K562 (cell line): ENCODE data around the gene COL8A2. TPM values are rescaled to one million over a fixed set of nuclear protein-coding genes. Genes with fewer than 3 reads are reported as not detected.

Source experiments
- ATF3 ChIP-seq, 2 experiments: fragments of 450-650 bp in 1 of 2; sonication (generic) in 1 of 2; formaldehyde crosslinking in 1 of 2; IDR thresholded peaks in 1 of 2; conservative IDR thresholded peaks in 1 of 2; 2 replicates each; pipeline versions ENCODE4 v1.6.1 to v1.8.1; 2016 to 2023; ENCODE audit warnings: mild to moderate bottlenecking in 2 of 2, moderate library complexity in 2 of 2, inconsistent platforms in 1 of 2, missing genetic modification reagents in 1 of 2
- CBFB ChIP-seq: sonication (generic); formaldehyde crosslinking; IDR thresholded peaks from 2 replicates; pipeline ENCODE4 v1.4.0; 2020; ENCODE audit warnings: mild to moderate bottlenecking, missing genetic modification reagents
- CBX8 ChIP-seq: fragments of 200-600 bp; sonication (generic); IDR thresholded peaks from 2 replicates; pipeline ENCODE4 v1.6.1; 2012; ENCODE audit warnings: borderline replicate concordance, mixed run types, low read depth, mild to moderate bottlenecking, moderate library complexity, mixed read lengths, low read length, control low read depth, inconsistent platforms; ENCODE audit not compliant: poor library complexity, severe bottlenecking; ENCODE audit errors: extremely low read depth
- CGGBP1 ChIP-seq: fragments of 250-450 bp; sonication (Bioruptor Pico); IDR thresholded peaks from 2 replicates; pipeline ENCODE4 v1.9.0; 2021; ENCODE audit warnings: mild to moderate bottlenecking
- FOXA3 ChIP-seq, 2 experiments: fragments of 450-650 bp in 1 of 2; sonication (generic) in 1 of 2; formaldehyde crosslinking; IDR thresholded peaks in 1 of 2; conservative IDR thresholded peaks in 1 of 2; 2 replicates each; pipeline versions ENCODE4 v1.4.0 to v1.8.0; 2020 to 2022; ENCODE audit warnings: mild to moderate bottlenecking in 2 of 2, missing genetic modification reagents in 1 of 2
- FOXO4 ChIP-seq: fragments of 450-650 bp; formaldehyde crosslinking; IDR thresholded peaks from 2 replicates; pipeline ENCODE4 v1.4.0; 2020; ENCODE audit warnings: mild to moderate bottlenecking, moderate library complexity
- HDGF ChIP-seq: fragments of 450-650 bp; IDR thresholded peaks from 2 replicates; pipeline ENCODE4 v1.6.1; 2016
- MEIS2 ChIP-seq: fragments of 450-650 bp; IDR thresholded peaks from 2 replicates; pipeline ENCODE4 v1.6.1; 2014; ENCODE audit warnings: mild to moderate bottlenecking; ENCODE audit not compliant: partially characterized antibody
- POLR3G ChIP-seq: IDR thresholded peaks from 2 replicates; pipeline ENCODE4 v1.6.1; 2011; ENCODE audit not compliant: insufficient read length, insufficient replicate concordance; ENCODE audit errors: extremely low read depth
- RBM15 ChIP-seq: fragments of 200-400 bp; formaldehyde crosslinking; IDR thresholded peaks from 2 replicates; pipeline ENCODE4 v1.6.1; 2018; ENCODE audit warnings: mild to moderate bottlenecking, low read length, moderate library complexity; ENCODE audit not compliant: insufficient read depth
- RBM34 ChIP-seq: fragments of 200-400 bp; formaldehyde crosslinking; IDR thresholded peaks from 2 replicates; pipeline ENCODE4 v1.6.1; 2018; ENCODE audit warnings: low read length, borderline replicate concordance; ENCODE audit not compliant: insufficient read depth
- SETDB1 ChIP-seq: IDR thresholded peaks from one replicate; pipeline ENCODE4 v1.6.1; 2012; ENCODE audit warnings: low read length, control low read depth, inconsistent platforms
- SIN3B ChIP-seq: fragments of 450-650 bp; IDR thresholded peaks from 2 replicates; pipeline ENCODE4 v1.6.1; 2017; ENCODE audit warnings: low read depth, mild to moderate bottlenecking, moderate library complexity
- TBP ChIP-seq: optimal IDR thresholded peaks from 2 replicates; pipeline ENCODE3; 2011; ENCODE audit warnings: low read depth, low read length, improper control_type of control experiment
- TCF7 ChIP-seq: sonication (generic); IDR thresholded peaks from 2 replicates; pipeline ENCODE4 v1.6.1; 2016; ENCODE audit warnings: antibody characterized with exemption, borderline replicate concordance
- TFAP4 ChIP-seq: sonication (generic); formaldehyde crosslinking; IDR thresholded peaks from 2 replicates; pipeline ENCODE4 v1.8.0; 2022; ENCODE audit warnings: missing genetic modification reagents, mild to moderate bottlenecking, moderate library complexity, borderline replicate concordance
- THRA ChIP-seq: fragments of 450-650 bp; IDR thresholded peaks from 2 replicates; pipeline ENCODE4 v1.6.1; 2017; ENCODE audit warnings: mild to moderate bottlenecking, moderate library complexity
- THRAP3 ChIP-seq: fragments of 450-650 bp; IDR thresholded peaks from 2 replicates; pipeline ENCODE4 v1.6.1; 2016; ENCODE audit warnings: mild to moderate bottlenecking, inconsistent platforms, borderline replicate concordance
- ZBTB12 ChIP-seq: fragments of 250-450 bp; sonication (Bioruptor Pico); IDR thresholded peaks from 2 replicates; pipeline ENCODE4 v1.4.0; 2020
- ZNF3 ChIP-seq: fragments of 250-450 bp; sonication (Bioruptor Pico); IDR thresholded peaks from 2 replicates; pipeline ENCODE4 v1.5.0; 2021; ENCODE audit warnings: mild to moderate bottlenecking, moderate library complexity
- polyA plus RNA-seq, 8 experiments: library from polyadenylated mRNA; depleted of rRNA in 4 of 8; stranded (reverse) in 5 of 8; unstranded in 3 of 8; fragments of >200 nt; fragmentation: Nextera tagmentation in 2 of 8; fragmentation: Illumina TruSeq in 1 of 8; extraction: Ambion mirVana in 2 of 8; extraction: Trizol in 1 of 8; gene quantifications; 2 replicates each; pipeline versions ENCODE4 v1.2.1 to v1.2.3, GENCODE V29; 2011 to 2014; ENCODE audit warnings: inconsistent platforms in 1 of 8, missing spikeins in 1 of 8
- total RNA-seq, 7 experiments: library from RNA; depleted of rRNA in 6 of 7; stranded (reverse); fragments of >200 nt in 6 of 7; fragmentation: Illumina TruSeq in 2 of 7; extraction: Trizol in 2 of 7; gene quantifications; 2 replicates each; pipeline versions ENCODE4 v1.2.1 to v1.2.3, GENCODE V29; 2011 to 2021; ENCODE audit warnings: low replicate concordance in 1 of 7

Gene COL8A2
- total and polyA plus RNA-seq, 9 of the 15 experiments (the other 6 are each of a cell fraction or from before 2014, with no cell fraction given), result 0.03 to 0.14 (median 0.04) TPM; not detected in 5

- no peak for TF ChIP-seq ZNF3 (CRISPR knock-in tag)
- no peak for TF ChIP-seq SIN3B
- no peak for TF ChIP-seq HDGF
- TF ChIP-seq ZBTB12, result no peak
- TF ChIP-seq FOXO4, result 0 out of 2 replicates have a peak, but pooled peaks have one; percentile 23
- no peak for TF ChIP-seq TBP
- no peak for TF ChIP-seq SETDB1
- TF ChIP-seq THRA, result no peak
- 0 out of 2 replicates have a peak, but pooled peaks have one; percentile 25 for TF ChIP-seq THRAP3
- no peak for TF ChIP-seq CBFB (CRISPR knock-in tag)
- no peak for TF ChIP-seq RBM34
- TF ChIP-seq POLR3G, result no peak
- TF ChIP-seq FOXA3 (CRISPR knock-in tag; conservative IDR thresholded peaks at IDR 0.05 in 1 of 2, IDR thresholded peaks at IDR 0.05 in 1 of 2), result peak in 1 of 2 experiments; percentile 87; a peak in 2 of 4 replicates
- 0 out of 2 replicates have a peak, but pooled peaks have one; percentile 30 for TF ChIP-seq ATF3 (IDR thresholded peaks at IDR 0.05)
- TF ChIP-seq ATF3 (CRISPR knock-in tag; conservative IDR thresholded peaks at IDR 0.05), result no peak
- TF ChIP-seq TCF7, result no peak
- peak; percentile 48; the same call in 1 of the 2 replicates for TF ChIP-seq TFAP4 (CRISPR knock-in tag)
- no peak for TF ChIP-seq CBX8
- no peak for TF ChIP-seq MEIS2
- no peak for TF ChIP-seq RBM15
- TF ChIP-seq CGGBP1, result no peak
Observed at GRCh38 chr1:36161641-36162531, 36.9 kb upstream of the COL8A2 start (continued).
